ENCODE measurements around the gene DNAAF2.

The DNAAF2 gene

GRCh38 chr14:49583629-49584028 lies 51.4 kb downstream of the DNAAF2 start:
- DNase-seq: no peak

DNA sequence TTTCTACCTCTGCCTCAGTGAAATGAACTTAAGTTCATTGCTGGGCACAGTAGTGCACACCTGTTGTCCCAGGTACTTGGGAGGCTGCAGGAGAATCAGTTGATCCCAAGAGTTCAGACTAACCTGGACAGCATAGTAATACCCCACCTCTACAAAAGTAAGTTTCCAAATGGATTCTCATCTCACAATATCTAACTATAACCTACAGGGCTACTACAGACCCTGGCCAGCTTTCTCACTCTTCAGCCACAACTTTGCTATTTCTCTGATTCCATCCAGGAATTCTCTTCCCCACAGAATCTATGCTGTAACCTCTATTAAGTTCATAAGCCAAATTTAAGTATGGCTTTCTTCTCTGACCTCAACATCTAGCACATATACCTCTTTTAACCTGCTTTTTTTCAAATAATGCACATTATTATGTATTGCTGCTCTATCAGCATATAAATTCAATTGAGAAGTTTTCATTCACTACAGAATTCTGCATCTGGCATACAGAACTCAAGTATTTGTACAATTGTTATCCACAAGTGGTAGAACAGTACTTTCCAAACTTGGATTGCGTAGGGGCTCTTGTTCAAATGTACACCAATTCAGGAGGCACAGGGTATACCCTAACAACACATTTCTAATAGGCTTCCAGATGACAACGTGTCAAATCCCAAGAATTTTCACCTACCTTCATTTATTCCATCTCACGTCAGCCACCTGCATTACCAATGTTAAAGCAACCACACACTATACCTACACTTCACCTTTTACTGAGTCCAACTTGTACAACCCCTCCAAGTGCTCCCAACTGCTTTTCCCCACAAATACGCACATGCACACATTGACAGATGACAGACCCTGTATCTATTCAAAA lies 52.7 kb downstream of the DNAAF2 start:
- no peak for DNase-seq

GRCh38 chr14:49581209-49582112 lies 53.6 kb downstream of the DNAAF2 start:
- no peak for DNase-seq

GRCh38 chr14:49579841-49580240 lies 55.2 kb downstream of the DNAAF2 start:
- no peak for DNase-seq

GRCh38 chr14:49578141-49578540 lies 56.9 kb downstream of the DNAAF2 start:
- DNase-seq: no peak

All from fibroblast of skin of right quadriceps (primary cell).